Mammary epithelial cell (primary cell): ENCODE results near the gene CAMTA1.

ENCODE experiments used
- CTCF ChIP-seq, 2 donors: IDR thresholded peaks in 1 of 2; conservative IDR thresholded peaks in 1 of 2; 2 replicates each; pipeline ENCODE4 v1.5.1; 2011 to 2012; ENCODE audit warnings: inconsistent platforms in 2 of 2, low read length in 2 of 2, mild to moderate bottlenecking in 2 of 2, control low read depth in 1 of 2, low read depth in 1 of 2; ENCODE audit not compliant: insufficient read depth in 1 of 2; ENCODE audit errors: extremely low read depth in 1 of 2
- EZH2 ChIP-seq: IDR thresholded peaks from 2 replicates; pipeline ENCODE4 v1.6.1; 2012; ENCODE audit warnings: low read length, inconsistent platforms, borderline replicate concordance

DNA sequence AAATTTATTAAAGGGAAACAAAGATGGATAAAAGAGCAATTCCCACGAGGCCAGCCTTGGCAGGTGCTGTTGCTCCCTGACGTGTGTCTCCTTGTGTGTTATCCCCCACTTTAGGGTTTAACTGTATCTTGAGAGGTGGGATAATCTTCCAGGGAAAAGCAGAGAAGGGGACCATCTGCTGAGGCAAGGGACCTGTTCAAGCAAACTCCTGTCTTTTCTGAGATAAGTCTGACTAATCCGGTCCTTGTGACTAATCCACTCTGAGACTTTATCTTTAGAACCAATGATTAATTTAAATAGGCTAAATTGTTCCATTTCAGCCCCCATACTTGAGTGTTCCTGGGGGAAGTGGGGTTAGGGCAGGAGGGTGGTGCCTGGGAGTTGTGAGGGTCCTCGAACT, 163.6 kb downstream of the CAMTA1 start:
- TF ChIP-seq CTCF (conservative IDR thresholded peaks at IDR 0.05 in 1 of 2, IDR thresholded peaks at IDR 0.05 in 1 of 2; ENCODE audit: extremely low read depth in 1 of 2, insufficient read depth in 1 of 2, low read depth in 1 of 2, low read length in 2 of 2) (no peak), EZH2 (no peak)
